WTC11 (cell line): ENCODE measurements around the gene NEK10. TPM values are rescaled to one million over a fixed set of nuclear protein-coding genes. Genes with fewer than 3 reads are reported as not detected.

ENCODE experiments used
- ATAC-seq: fragments of 200-7000 bp; cut with Tn5 transposase; 2 replicates; pipeline ENCODE4 v1.10.0; 2021; ENCODE audit warnings: mild to moderate bottlenecking, moderate library complexity
- CTCF ChIA-PET: fragments of 300-600 bp; sonication (Branson Sonifier 250); formaldehyde crosslinking; loops from one replicate; lab custom pipeline; 2021; ENCODE audit warnings: antibody characterized with exemption; lab: Charles Lee
- POLR2A ChIA-PET: fragments of 350-600 bp; sonication (Branson Sonifier 250); formaldehyde crosslinking; loops from one replicate; lab custom pipeline; 2021; ENCODE audit warnings: antibody characterized with exemption; lab: Charles Lee
- DNase-seq: peaks from one replicate; pipeline ENCODE4 v3.0.0; 2021; ENCODE audit warnings: low spot score
- H3K27ac Mint-ChIP-seq: 2 replicates; pipeline ENCODE4 v1.8.0; 2021; ENCODE audit warnings: mixed read lengths
- H3K27me3 Mint-ChIP-seq: 2 replicates; pipeline ENCODE4 v1.8.0; 2021; ENCODE audit warnings: low read depth, mild to moderate bottlenecking, moderate library complexity, mixed read lengths
- H3K36me3 Mint-ChIP-seq: 2 replicates; pipeline ENCODE4 v1.8.0; 2021; ENCODE audit warnings: mixed read lengths
- H3K4me1 Mint-ChIP-seq: 2 replicates; pipeline ENCODE4 v1.8.0; 2022; ENCODE audit warnings: mixed read lengths
- H3K4me3 Mint-ChIP-seq: 2 replicates; pipeline ENCODE4 v1.8.0; 2021; ENCODE audit warnings: mild to moderate bottlenecking, moderate library complexity, mixed read lengths
- H3K9me3 Mint-ChIP-seq: 2 replicates; pipeline ENCODE4 v1.8.0; 2021; ENCODE audit warnings: mixed read lengths
- ARID4B ChIP-seq: sonication (generic); formaldehyde crosslinking; IDR thresholded peaks from 2 replicates; pipeline ENCODE4 v1.8.0; 2023; ENCODE audit warnings: missing genetic modification reagents, mild to moderate bottlenecking, borderline replicate concordance
- ATF6 ChIP-seq: sonication (generic); formaldehyde crosslinking; IDR thresholded peaks from 2 replicates; pipeline ENCODE4 v1.8.1; 2023; ENCODE audit warnings: mild to moderate bottlenecking, missing genetic modification reagents
- ESRRA ChIP-seq: sonication (generic); formaldehyde crosslinking; IDR thresholded peaks from 2 replicates; pipeline ENCODE4 v1.8.1; 2022; ENCODE audit warnings: mild to moderate bottlenecking, missing genetic modification reagents, borderline replicate concordance
- FOXJ3 ChIP-seq: sonication (generic); formaldehyde crosslinking; IDR thresholded peaks from 2 replicates; pipeline ENCODE4 v1.9.0; 2021; ENCODE audit warnings: missing genetic modification reagents, mild to moderate bottlenecking, borderline replicate concordance
- JAZF1 ChIP-seq: fragments of 250-450 bp; sonication (Bioruptor Pico); IDR thresholded peaks from 2 replicates; pipeline ENCODE4 v1.9.0; 2021; ENCODE audit warnings: moderate library complexity, mild to moderate bottlenecking, inconsistent platforms
- NFATC4 ChIP-seq: fragments of 250-450 bp; sonication (Bioruptor Pico); IDR thresholded peaks from 2 replicates; pipeline ENCODE4 v1.9.0; 2021; ENCODE audit warnings: mild to moderate bottlenecking
- NFE2L1 ChIP-seq: sonication (generic); formaldehyde crosslinking; IDR thresholded peaks from 2 replicates; pipeline ENCODE4 v1.8.1; 2023; ENCODE audit warnings: missing genetic modification reagents
- SMAD3 ChIP-seq: sonication (generic); formaldehyde crosslinking; IDR thresholded peaks from 2 replicates; pipeline ENCODE4 v1.8.0; 2022; ENCODE audit warnings: missing genetic modification reagents, mild to moderate bottlenecking, borderline replicate concordance
- SMAD4 ChIP-seq: sonication (generic); formaldehyde crosslinking; IDR thresholded peaks from 2 replicates; pipeline ENCODE4 v1.8.0; 2022; ENCODE audit warnings: mild to moderate bottlenecking, missing genetic modification reagents
- ZNF512 ChIP-seq: sonication (generic); formaldehyde crosslinking; IDR thresholded peaks from 2 replicates; pipeline ENCODE4 v1.8.1; 2022; ENCODE audit warnings: missing genetic modification reagents, borderline replicate concordance
- total RNA-seq: library from RNA; stranded (reverse); gene quantifications from 3 replicates; pipeline ENCODE4 v1.2.3, GENCODE V29; 2021
- TF ChIP-seq, protein P1 (sequence below): sonication (generic); formaldehyde crosslinking; IDR thresholded peaks from 2 replicates; pipeline ENCODE4 v1.8.1; 2023; ENCODE audit warnings: mild to moderate bottlenecking, missing genetic modification reagents, moderate library complexity
- TF ChIP-seq, protein P2 (sequence below): sonication (generic); formaldehyde crosslinking; IDR thresholded peaks from 2 replicates; pipeline ENCODE4 v1.8.0; 2022; ENCODE audit warnings: mild to moderate bottlenecking, missing genetic modification reagents

Gene NEK10
- total RNA-seq, 1 experiment from 2014 or later: 0.37 TPM

DNA sequence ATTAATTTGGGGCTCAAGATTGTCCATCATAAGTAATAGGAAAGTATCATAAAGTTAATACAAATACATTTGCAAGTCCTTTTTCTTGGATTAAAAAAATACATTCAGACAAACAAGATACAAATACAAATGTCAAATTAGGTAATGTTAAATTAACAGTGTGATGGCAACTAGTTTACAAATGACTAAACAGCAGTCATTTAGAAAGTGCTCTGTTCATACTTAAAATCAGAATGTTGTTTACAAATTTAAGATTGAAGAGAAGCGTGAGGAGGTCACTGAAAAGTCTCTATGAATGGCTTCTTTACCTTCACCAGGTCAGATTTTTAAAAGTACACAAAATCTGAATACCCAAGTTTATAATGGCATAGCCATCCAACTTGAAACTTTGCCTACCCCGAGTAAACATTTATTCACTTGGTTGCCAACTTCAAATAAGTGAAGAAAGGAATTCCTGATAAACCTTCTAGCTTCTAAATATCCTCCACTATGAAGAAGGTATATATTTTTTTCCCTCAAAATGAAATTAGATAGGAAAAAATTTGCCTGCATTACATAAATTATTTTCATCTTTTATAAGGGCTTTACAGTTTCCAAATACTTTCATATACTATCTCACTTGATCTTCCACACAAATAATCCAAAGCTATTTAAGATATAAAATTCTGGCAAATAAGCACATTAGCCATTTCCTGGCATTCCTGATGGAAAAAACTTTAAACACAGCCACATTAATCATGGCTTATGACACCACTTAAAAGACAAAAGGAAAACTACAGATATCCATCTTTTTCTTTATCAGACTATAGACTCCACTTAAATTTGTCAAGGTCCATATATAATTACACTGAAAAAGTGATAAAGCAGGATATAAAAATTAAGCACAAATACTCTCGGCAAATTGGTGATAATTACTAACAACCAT, 11.5 kb upstream of the NEK10 start:
- ATAC-seq: no peak

More for the DNA sequence above, 11.5 kb upstream of the NEK10 start:
- Mint-ChIP-seq H3K4me3 (no peak overlapping the region), H3K36me3 (peaks cover 43% of the 10 kb centered on the region), H3K4me1 (no peaks in the 10 kb centered on the region)
- DNase-seq: no peak
- TF ChIP-seq SMAD3 (CRISPR knock-in tag) (no peak), NFE2L1 (CRISPR knock-in tag) (no peak), NFATC4 (no peak), ARID4B (CRISPR knock-in tag) (no peak), FOXJ3 (CRISPR knock-in tag) (no peak), JAZF1 (no peak), SMAD4 (no peak), ATF6 (CRISPR knock-in tag) (no peak), ZNF512 (CRISPR knock-in tag) (no peak), ESRRA (CRISPR knock-in tag) (no peak)
- TF ChIP-seq, protein P1, sequence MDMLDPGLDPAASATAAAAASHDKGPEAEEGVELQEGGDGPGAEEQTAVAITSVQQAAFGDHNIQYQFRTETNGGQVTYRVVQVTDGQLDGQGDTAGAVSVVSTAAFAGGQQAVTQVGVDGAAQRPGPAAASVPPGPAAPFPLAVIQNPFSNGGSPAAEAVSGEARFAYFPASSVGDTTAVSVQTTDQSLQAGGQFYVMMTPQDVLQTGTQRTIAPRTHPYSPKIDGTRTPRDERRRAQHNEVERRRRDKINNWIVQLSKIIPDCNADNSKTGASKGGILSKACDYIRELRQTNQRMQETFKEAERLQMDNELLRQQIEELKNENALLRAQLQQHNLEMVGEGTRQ: no peak
- TF ChIP-seq, protein P2, sequence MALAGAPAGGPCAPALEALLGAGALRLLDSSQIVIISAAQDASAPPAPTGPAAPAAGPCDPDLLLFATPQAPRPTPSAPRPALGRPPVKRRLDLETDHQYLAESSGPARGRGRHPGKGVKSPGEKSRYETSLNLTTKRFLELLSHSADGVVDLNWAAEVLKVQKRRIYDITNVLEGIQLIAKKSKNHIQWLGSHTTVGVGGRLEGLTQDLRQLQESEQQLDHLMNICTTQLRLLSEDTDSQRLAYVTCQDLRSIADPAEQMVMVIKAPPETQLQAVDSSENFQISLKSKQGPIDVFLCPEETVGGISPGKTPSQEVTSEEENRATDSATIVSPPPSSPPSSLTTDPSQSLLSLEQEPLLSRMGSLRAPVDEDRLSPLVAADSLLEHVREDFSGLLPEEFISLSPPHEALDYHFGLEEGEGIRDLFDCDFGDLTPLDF (CRISPR knock-in tag): no peak
- TF ChIP-seq, all 79 proteins: peak for 0
- Mint-ChIP-seq H3K27me3 (no peaks in the 10 kb centered on the region), H3K27ac (no peak overlapping the region), H3K9me3 (no peaks in the 10 kb centered on the region)
- ChIA-PET POLR2A (no interaction called here), CTCF (no interaction called here)
